HG03469 (cell line): ENCODE data around the gene TRIM75.
A peak's percentile ranks its signal among the peaks of the same experiment; 100 is the strongest.
"Not testable (repeated sequence)": the region's sequence is repeated elsewhere in the genome, so short reads cannot be mapped to it uniquely, and the experiment has no call there.

Experiments
- ATAC-seq: cut with Tn5 transposase; IDR thresholded peaks from one replicate; pipeline ENCODE4 v1.9.1; 2021; ENCODE audit warnings: mild to moderate bottlenecking, moderate library complexity, moderate number of reproducible peaks; ENCODE audit not compliant: unreplicated experiment

Gene TRIM75

GRCh38 chr4:165053645-165054044 lies at the start of gene TRIM75:
Gene TRIM75 (plus strand): TSS chr4:165053866. CDS start chr4:165059148, 5,282 bp downstream.
- ATAC-seq, result no peak

- no peak for ATAC-seq
These were observed 48.2 kb upstream of the TRIM75 start for GRCh38 chr4:165005352-165005925.

GRCh38 chr4:165006456-165006855 lies 47.2 kb upstream of the TRIM75 start:
- ATAC-seq, result no peak

GRCh38 chr4:165006886-165007285 lies 46.8 kb upstream of the TRIM75 start:
- no peak for ATAC-seq

- ATAC-seq, result peak; percentile 73
These were observed 44.0 kb upstream of the TRIM75 start for GRCh38 chr4:165009493-165010227.

- ATAC-seq, result no peak
These were observed 43.2 kb upstream of the TRIM75 start for GRCh38 chr4:165010487-165010886.

GRCh38 chr4:165010991-165011390 lies 42.7 kb upstream of the TRIM75 start:
- ATAC-seq, result no peak

- no peak for ATAC-seq
These were observed 42.3 kb upstream of the TRIM75 start for GRCh38 chr4:165011403-165011802.

GRCh38 chr4:165013691-165014090 lies 40.0 kb upstream of the TRIM75 start:
- no peak for ATAC-seq

GRCh38 chr4:165016971-165017370 lies 36.7 kb upstream of the TRIM75 start:
- ATAC-seq, result no peak

GRCh38 chr4:165019995-165020394 lies 33.7 kb upstream of the TRIM75 start:
- not testable (repeated sequence) for ATAC-seq

- not testable (repeated sequence) for ATAC-seq
These were observed 27.9 kb upstream of the TRIM75 start for GRCh38 chr4:165025782-165026181.

GRCh38 chr4:165027762-165028402 lies 25.8 kb upstream of the TRIM75 start:
- no peak for ATAC-seq

- no peak for ATAC-seq
These were observed 22.0 kb upstream of the TRIM75 start, which contains the start of gene TRIM60 for GRCh38 chr4:165031436-165032211. Gene TRIM60 (plus strand): TSS chr4:165031999. CDS start chr4:165040073, 8,074 bp downstream.

GRCh38 chr4:165048170-165048569 lies 5.5 kb upstream of the TRIM75 start:
- no peak for ATAC-seq

- ATAC-seq, result no peak
These were observed 1.0 kb upstream of the TRIM75 start for GRCh38 chr4:165052627-165053026.

GRCh38 chr4:165055601-165056000 lies 1.9 kb downstream of the TRIM75 start:
- ATAC-seq, result no peak

GRCh38 chr4:165058666-165059065 lies 5.0 kb downstream of the TRIM75 start:
- ATAC-seq, result no peak

- ATAC-seq, result no peak
These were observed 5.7 kb downstream of the TRIM75 start for GRCh38 chr4:165059386-165059785.

- no peak for ATAC-seq
These were observed 7.3 kb downstream of the TRIM75 start for GRCh38 chr4:165060938-165061337.

GRCh38 chr4:165070560-165070959 lies 16.9 kb downstream of the TRIM75 start:
- no peak for ATAC-seq
